Liver (tissue), 3 donors: Measurements from ENCODE around the gene REXO1.

Source experiments
- EGR1 ChIP-seq, 2 donors: IDR thresholded peaks; 2 replicates each; pipeline ENCODE4 v1.6.1; 2016 to 2018; ENCODE audit warnings: antibody characterized with exemption in 2 of 2, low read depth in 2 of 2
- RAD21 ChIP-seq, 2 donors: IDR thresholded peaks; 2 replicates each; pipeline ENCODE4 v1.6.1; 2016; ENCODE audit warnings: antibody characterized with exemption in 2 of 2, mild to moderate bottlenecking in 2 of 2
- SP1 ChIP-seq: IDR thresholded peaks from 2 replicates; pipeline ENCODE4 v1.6.1; 2018; ENCODE audit warnings: antibody characterized with exemption, mild to moderate bottlenecking
- TAF1 ChIP-seq: conservative IDR thresholded peaks from 2 replicates; pipeline ENCODE4 v1.6.1; 2016; ENCODE audit warnings: antibody characterized with exemption, mild to moderate bottlenecking
- YY1 ChIP-seq: IDR thresholded peaks from 2 replicates; pipeline ENCODE4 v1.6.1; 2016; ENCODE audit warnings: antibody characterized with exemption, mild to moderate bottlenecking
- TF ChIP-seq, protein P1 (sequence below): fragments of 150-350 bp; IDR thresholded peaks from 2 replicates; pipeline ENCODE4 v1.5.1; 2017; ENCODE audit warnings: improper control_type of control experiment, low read depth, low read length; ENCODE audit not compliant: missing input control
- donor health status: healthy.
- donor health status: healthy.

DNA sequence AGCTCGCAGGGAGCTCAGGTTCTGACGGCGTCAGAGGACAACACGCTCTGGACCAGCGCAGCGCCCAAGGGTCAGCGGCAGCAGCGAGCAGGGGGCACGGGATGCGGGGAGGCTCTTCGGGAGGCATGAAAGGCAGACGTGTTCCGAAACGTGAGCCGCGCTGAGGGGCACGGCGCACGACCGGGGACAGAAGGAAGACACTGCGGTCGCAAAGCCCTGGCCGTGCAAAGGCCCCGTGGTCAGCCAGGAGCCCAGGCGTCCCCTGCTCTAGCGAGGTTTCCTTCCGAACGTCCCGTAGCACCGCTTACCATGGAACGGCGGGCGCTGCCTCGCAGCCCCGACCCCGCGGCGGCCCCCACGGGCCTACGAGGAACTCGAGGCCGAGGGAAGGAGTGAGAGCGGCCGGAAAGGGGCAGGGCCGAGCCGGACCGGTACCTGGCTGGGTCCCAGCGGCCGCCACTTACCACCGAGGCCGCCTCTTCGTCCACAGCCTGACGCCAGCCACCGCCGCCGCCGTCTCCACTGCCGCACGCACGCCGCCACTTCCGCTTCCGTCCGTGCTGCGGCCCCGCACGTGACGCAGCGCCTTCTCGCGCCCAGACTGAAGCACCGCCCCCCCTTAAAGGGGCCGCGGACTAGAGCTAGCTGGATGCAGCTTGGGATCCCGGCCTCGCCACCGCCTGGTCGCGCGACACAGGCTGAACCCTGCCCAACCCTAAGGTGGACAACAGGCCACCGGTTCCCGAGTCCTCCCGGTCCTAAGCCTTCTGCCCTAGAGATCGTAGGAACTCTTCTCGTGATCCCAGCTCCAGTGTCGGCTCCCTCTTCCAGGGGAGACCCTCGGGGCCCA lies 27.6 kb upstream of the REXO1 start:
- TF ChIP-seq SP1: peak; percentile 47
- TF ChIP-seq, protein P1, sequence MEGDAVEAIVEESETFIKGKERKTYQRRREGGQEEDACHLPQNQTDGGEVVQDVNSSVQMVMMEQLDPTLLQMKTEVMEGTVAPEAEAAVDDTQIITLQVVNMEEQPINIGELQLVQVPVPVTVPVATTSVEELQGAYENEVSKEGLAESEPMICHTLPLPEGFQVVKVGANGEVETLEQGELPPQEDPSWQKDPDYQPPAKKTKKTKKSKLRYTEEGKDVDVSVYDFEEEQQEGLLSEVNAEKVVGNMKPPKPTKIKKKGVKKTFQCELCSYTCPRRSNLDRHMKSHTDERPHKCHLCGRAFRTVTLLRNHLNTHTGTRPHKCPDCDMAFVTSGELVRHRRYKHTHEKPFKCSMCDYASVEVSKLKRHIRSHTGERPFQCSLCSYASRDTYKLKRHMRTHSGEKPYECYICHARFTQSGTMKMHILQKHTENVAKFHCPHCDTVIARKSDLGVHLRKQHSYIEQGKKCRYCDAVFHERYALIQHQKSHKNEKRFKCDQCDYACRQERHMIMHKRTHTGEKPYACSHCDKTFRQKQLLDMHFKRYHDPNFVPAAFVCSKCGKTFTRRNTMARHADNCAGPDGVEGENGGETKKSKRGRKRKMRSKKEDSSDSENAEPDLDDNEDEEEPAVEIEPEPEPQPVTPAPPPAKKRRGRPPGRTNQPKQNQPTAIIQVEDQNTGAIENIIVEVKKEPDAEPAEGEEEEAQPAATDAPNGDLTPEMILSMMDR: no peak
- peak in 1 of 2 donors; percentile 45 for TF ChIP-seq RAD21 (IDR thresholded peaks at IDR 0.05)
- peak; percentile 30 for TF ChIP-seq YY1
- TF ChIP-seq TAF1: no peak
- peak in 1 of 2 donors; percentile 80 for TF ChIP-seq EGR1 (IDR thresholded peaks at IDR 0.05; ENCODE audit: low read depth in 2 of 2)
